UCSD-AML1 (cell line): ENCODE measurements around the gene GIT2.
"Not testable (repeated sequence)": the region's sequence is repeated elsewhere in the genome, so short reads cannot be mapped to it uniquely, and the experiment has no call there.

Experiments used
- DNase-seq: peaks from one replicate; lab custom pipeline; 2025; ENCODE audit not compliant: unreplicated experiment; lab: John Stamatoyannopoulos, UW

GIT2 gene

GRCh38 chr12:109947521-109947920 lies 48.6 kb downstream of the GIT2 start:
- no peak for DNase-seq

- DNase-seq, result no peak
Measured at GRCh38 chr12:109946913-109947312, 49.3 kb downstream of the GIT2 start.

DNA sequence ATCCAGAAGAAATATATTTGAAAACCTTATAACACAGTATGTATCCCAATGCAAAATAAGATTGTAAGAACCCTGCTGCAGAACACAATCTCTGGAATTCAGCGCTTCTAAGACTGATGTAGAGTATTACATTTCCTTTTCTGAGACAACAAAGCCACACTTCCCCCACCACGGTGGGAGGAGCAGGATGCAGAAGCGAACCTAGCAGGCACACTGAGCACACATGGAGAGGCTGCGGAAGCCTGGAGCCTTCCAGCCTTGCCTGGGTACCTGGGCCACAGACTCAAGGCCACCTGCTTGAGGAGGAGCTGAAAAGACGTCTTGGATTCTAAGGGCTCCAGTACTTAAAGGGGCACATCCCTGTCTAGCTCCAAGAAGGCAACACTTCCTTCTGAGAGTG lies 49.7 kb downstream of the GIT2 start:
- peak; percentile 73 for DNase-seq

DNA sequence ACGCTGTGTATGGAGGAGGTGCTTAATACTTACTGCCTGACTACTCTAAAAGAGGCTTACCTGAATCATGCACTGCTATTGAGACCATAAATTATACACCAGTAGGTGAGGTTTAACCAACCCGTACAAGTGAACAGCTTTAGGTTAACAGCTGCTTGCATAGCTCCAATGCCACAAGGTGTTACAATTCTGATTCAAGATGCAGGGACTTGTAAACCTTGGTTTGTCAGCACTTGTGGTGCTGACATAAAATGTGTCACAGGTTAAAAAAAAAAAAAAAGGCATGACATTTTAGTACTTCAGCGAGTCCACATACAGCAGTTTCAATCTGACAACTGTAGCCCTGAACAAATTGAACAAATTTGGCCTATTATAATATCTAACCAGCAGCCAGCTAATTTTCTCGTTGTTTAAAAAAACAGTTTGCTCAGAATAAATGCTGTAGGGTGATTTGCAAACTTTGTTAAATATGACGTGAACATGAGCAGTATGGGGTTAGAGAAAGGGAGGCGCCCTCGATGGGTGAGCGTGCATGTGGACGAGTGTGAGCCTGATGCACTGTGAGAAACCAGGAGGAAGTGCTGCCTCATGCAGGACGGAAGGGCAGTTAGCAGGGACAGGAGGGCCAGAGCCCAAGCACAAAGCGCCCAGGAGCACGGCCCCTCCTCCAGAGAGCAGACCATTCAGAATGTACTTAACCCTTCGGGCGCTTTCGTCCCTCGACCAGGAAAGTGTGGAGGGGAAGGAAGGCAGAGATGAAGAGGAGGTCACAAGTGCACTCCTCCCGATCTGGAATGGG lies 51.4 kb downstream of the GIT2 start:
- DNase-seq, result peak; percentile 27

GRCh38 chr12:109943811-109944210 lies 52.4 kb downstream of the GIT2 start:
- no peak for DNase-seq

GRCh38 chr12:109940339-109940923 lies 55.7 kb downstream of the GIT2 start:
- DNase-seq, result no peak

GRCh38 chr12:109939504-109939903 lies 56.7 kb downstream of the GIT2 start:
- DNase-seq, result no peak

- no peak for DNase-seq
Measured at GRCh38 chr12:109938947-109939346, 57.2 kb downstream of the GIT2 start.

DNA sequence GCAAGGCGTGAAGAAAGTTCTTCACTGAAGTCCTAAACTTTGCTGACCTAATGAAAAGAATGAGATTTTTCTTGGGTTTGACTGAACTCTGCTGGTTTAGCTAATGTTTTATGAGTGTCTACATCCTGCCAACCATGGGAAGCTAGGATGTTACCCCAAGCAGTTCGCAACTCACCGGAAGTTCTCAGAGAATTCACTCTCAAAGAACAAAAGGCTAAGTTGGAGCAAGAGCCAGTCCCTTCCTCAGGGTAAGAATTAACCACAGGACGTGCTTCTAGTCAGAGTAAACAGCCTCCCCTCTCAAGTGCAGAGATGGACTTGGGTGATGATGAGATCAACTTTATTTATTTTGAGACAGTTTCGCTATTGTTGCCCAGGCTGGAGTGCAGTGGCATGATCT lies 58.8 kb downstream of the GIT2 start:
- no peak for DNase-seq

- DNase-seq, result no peak
Measured at GRCh38 chr12:109934026-109934425, 62.1 kb downstream of the GIT2 start.

- DNase-seq, result no peak
Measured at GRCh38 chr12:109932878-109933503, 63.2 kb downstream of the GIT2 start.

DNA sequence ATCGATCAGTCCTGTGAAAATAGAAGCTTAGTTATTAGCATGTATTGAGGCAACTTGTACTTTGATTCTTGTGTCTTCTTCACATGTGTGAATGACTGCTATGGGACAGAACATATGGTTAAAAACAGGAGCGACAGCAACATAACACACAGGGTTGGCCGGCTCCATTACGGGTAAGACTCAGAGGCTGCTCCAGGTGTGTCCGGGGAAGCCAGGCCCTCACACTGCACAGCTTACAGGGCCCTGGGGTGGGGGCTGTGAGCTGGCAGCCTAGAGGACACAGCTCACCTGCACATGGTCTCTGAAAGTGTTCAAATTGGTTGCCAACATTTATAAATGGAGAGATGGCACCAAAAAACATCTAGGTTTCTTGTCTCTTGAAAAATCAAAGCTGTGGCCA lies 65.0 kb downstream of the GIT2 start:
- DNase-seq, result no peak

DNA sequence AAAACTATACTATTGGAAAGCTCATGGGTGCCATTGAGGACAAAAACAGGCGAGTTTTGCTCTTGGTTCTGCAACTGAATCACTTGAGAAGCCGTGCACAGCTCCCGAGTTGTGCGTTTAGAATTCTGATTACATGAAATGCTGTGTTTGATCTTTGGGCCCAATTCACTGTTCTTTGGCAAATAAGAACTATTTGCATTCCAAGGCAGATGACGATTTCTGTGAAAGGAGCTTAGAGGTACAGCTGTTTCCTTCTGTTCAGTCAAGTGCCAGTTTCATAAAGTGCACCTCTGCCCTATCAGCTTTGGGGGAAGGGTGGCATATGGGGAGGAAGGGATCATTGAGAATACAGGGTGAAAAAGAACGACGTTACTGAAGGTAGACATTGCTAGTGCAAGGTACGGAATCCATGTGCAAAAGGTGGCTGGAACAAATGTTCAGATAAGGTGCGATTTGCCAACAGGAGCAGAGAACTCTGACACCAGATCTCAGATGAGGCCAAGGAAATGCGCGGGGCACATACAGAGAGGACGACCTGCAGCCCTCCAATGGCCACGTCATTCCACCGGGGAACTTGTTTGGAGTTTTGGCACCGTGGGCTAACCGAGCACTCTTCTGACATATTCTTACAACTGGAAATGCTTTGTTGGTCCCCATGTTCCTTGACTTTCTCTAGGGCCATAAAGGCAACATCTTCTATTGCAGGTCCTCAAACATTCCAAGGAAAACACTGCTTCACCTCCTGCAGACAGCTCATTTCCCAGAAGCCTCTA lies 66.0 kb downstream of the GIT2 start:
- DNase-seq, result no peak

GRCh38 chr12:109929326-109929725 lies 66.8 kb downstream of the GIT2 start:
- DNase-seq, result not testable (repeated sequence)

- DNase-seq, result no peak
Measured at GRCh38 chr12:109928058-109928656, 68.0 kb downstream of the GIT2 start.

- peak; percentile 19 for DNase-seq
Measured at GRCh38 chr12:109927622-109928021, 68.5 kb downstream of the GIT2 start.

DNA sequence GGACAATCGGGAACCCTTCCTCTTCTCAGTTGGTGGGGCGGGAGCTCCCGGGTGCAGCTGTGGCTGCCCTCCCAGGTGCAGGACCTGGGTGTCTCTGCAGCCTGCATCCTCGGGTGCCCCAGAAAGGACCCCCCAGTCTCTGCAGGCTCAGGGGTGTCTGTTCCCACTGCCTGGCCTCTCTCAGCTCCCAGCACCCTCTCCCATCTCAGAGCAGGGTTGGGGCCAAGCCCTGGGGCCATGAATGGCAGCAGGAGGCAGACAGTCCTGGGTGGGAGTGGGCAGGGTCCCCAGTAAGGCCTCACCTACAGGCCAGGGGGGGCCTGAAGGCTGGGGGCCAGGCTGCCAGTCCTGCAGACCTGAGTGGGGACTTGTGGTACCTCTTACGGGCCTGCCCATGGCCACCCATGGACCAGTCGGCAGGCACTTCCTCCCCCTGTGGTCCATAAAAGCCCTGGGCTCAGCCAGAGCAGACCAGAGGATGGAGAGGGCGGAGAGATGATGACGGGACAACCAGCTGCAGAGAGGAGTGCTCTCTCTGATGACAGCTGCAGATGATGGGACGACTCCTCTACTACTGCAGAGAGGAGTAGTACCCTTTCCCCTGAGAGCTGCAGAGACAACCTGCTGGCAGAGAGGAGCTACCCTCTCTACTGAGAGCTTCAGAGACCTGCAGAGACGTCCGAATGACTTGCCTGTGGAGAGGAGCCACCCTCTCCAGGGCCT lies 69.5 kb downstream of the GIT2 start:
- DNase-seq, result no peak

DNA sequence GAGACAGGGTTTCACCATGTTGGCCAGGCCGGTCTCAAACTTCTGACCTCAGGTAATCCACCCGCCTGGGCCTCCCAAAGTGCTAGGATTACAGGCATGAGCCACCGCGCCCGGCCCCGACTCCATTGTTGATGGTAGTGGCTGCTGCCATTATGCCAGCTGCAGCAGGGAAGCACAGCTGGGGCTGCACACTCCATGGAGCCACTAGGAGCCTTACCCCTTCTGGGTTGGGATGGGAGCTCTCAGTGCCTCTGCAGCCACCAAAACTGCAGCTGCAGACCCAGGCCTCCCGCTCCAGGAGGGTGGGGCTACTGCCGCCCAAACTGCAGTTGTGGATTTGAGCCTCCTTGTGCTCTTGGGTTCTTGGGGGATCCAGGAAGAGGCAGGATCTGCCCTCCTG lies 70.2 kb downstream of the GIT2 start:
- DNase-seq, result no peak

GRCh38 chr12:109925185-109925840 lies 70.9 kb downstream of the GIT2 start:
- DNase-seq, result no peak
